H9 (cell line): ENCODE results near the gene WNT8B. TPM values are rescaled to one million over a fixed set of nuclear protein-coding genes. Genes with fewer than 3 reads are reported as not detected.

ENCODE experiments used
- DNase-seq: peaks from one replicate; pipeline ENCODE4 v3.0.0-alpha.2; 2017
- H2AFZ ChIP-seq: one replicate; pipeline ENCODE4 v1.6.1; 2013; ENCODE audit warnings: mild to moderate bottlenecking, low read length, control low read depth, moderate library complexity
- H2AK5ac ChIP-seq: 2 replicates; pipeline ENCODE4 v1.6.1; 2013; ENCODE audit warnings: low read length, control low read depth, mixed read lengths; ENCODE audit not compliant: insufficient read length
- H2BK120ac ChIP-seq: one replicate; pipeline ENCODE4 v1.6.1; 2013; ENCODE audit warnings: low read depth, mild to moderate bottlenecking, low read length, control low read depth, inconsistent platforms; ENCODE audit not compliant: poor library complexity, severe bottlenecking
- H2BK12ac ChIP-seq: 2 replicates; pipeline ENCODE4 v1.6.1; 2013; ENCODE audit warnings: low read length, control low read depth, mixed read lengths, low read depth; ENCODE audit not compliant: insufficient read length
- H2BK15ac ChIP-seq: 2 replicates; pipeline ENCODE4 v1.6.1; 2013; ENCODE audit warnings: low read depth, low read length, control low read depth
- H2BK20ac ChIP-seq: one replicate; pipeline ENCODE4 v1.6.1; 2013; ENCODE audit warnings: low read depth, mild to moderate bottlenecking, low read length, control low read depth, inconsistent platforms; ENCODE audit not compliant: poor library complexity, severe bottlenecking
- H2BK5ac ChIP-seq: 2 replicates; pipeline ENCODE4 v1.6.1; 2013; ENCODE audit warnings: low read length, control low read depth, mixed read lengths; ENCODE audit not compliant: insufficient read length
- H3K14ac ChIP-seq: 2 replicates; pipeline ENCODE4 v1.6.1; 2013; ENCODE audit warnings: low read length, control low read depth; ENCODE audit not compliant: insufficient read depth
- H3K18ac ChIP-seq: 2 replicates; pipeline ENCODE4 v1.6.1; 2013; ENCODE audit warnings: low read depth, mild to moderate bottlenecking, mixed read lengths, low read length, control low read depth; ENCODE audit not compliant: insufficient read length
- H3K23ac ChIP-seq: 2 replicates; pipeline ENCODE4 v1.6.1; 2013; ENCODE audit warnings: low read length, control low read depth, mixed read lengths, low read depth; ENCODE audit not compliant: insufficient read length
- H3K23me2 ChIP-seq: 2 replicates; pipeline ENCODE4 v1.6.1; 2013; ENCODE audit warnings: low read depth, mild to moderate bottlenecking, mixed read lengths, low read length, control low read depth; ENCODE audit not compliant: insufficient read length, poor library complexity, severe bottlenecking
- H3K27ac ChIP-seq: 2 replicates; pipeline ENCODE4 v1.5.1; 2013; ENCODE audit warnings: low read length, control low read depth, mixed read lengths, low read depth; ENCODE audit not compliant: insufficient read length
- H3K27me3 ChIP-seq: 2 replicates; pipeline ENCODE4 v1.6.1; 2013; ENCODE audit warnings: low read length, control low read depth, inconsistent platforms; ENCODE audit not compliant: insufficient read depth
- H3K4ac ChIP-seq: 2 replicates; pipeline ENCODE4 v1.6.1; 2013; ENCODE audit warnings: low read depth, mild to moderate bottlenecking, control low read depth, inconsistent platforms, low read length, moderate library complexity
- H3K4me1 ChIP-seq: 2 replicates; pipeline ENCODE4 v1.6.1; 2013; ENCODE audit warnings: low read length, control low read depth, inconsistent platforms; ENCODE audit not compliant: insufficient read depth
- H3K4me2 ChIP-seq: 2 replicates; pipeline ENCODE4 v1.6.1; 2013; ENCODE audit warnings: low read length, control low read depth, mixed read lengths; ENCODE audit not compliant: insufficient read length, insufficient read depth
- H3K56ac ChIP-seq: 2 replicates; pipeline ENCODE4 v1.6.1; 2013; ENCODE audit warnings: low read depth, mild to moderate bottlenecking, mixed read lengths, low read length, control low read depth; ENCODE audit not compliant: insufficient read length
- H3K79me1 ChIP-seq: 2 replicates; pipeline ENCODE4 v1.6.1; 2013; ENCODE audit warnings: low read depth, mild to moderate bottlenecking, moderate library complexity, low read length, control low read depth, inconsistent platforms; ENCODE audit not compliant: insufficient read depth, poor library complexity, severe bottlenecking
- H3K79me2 ChIP-seq: 2 replicates; pipeline ENCODE4 v1.6.1; 2013; ENCODE audit warnings: low read length, control low read depth, inconsistent platforms; ENCODE audit not compliant: insufficient read depth
- H3K9ac ChIP-seq: 2 replicates; pipeline ENCODE4 v1.6.1; 2013; ENCODE audit warnings: low read length, control low read depth, mixed read lengths; ENCODE audit not compliant: insufficient read length; ENCODE audit errors: extremely low read depth
- H3K9me3 ChIP-seq: one replicate; pipeline ENCODE4 v1.6.1; 2013; ENCODE audit warnings: low read depth, low read length, inconsistent platforms; ENCODE audit not compliant: control insufficient read depth
- H3T11ph ChIP-seq: one replicate; pipeline ENCODE4 v1.6.1; 2013; ENCODE audit warnings: mild to moderate bottlenecking, low read length, control low read depth, inconsistent platforms
- H4K20me1 ChIP-seq: one replicate; pipeline ENCODE4 v1.6.1; 2013; ENCODE audit not compliant: control insufficient read depth, insufficient read length, insufficient read depth
- H4K5ac ChIP-seq: 2 replicates; pipeline ENCODE4 v1.6.1; 2013; ENCODE audit warnings: low read depth, mild to moderate bottlenecking, mixed read lengths, low read length, control low read depth; ENCODE audit not compliant: insufficient read length
- H4K8ac ChIP-seq: replicated peaks from 2 replicates; pipeline ENCODE4 v1.6.1; 2013; ENCODE audit warnings: low read length, control low read depth, mixed read lengths, low read depth; ENCODE audit not compliant: insufficient read length
- H4K91ac ChIP-seq: 2 replicates; pipeline ENCODE4 v1.6.1; 2013; ENCODE audit warnings: low read depth, mild to moderate bottlenecking, moderate library complexity, mixed read lengths, low read length, control low read depth; ENCODE audit not compliant: insufficient read length
- H3K27ac Mint-ChIP-seq, 3 experiments: 2 replicates in 2 of 3; 3 replicates in 1 of 3; pipeline ENCODE4 v1.8.0; 2020 to 2021; ENCODE audit warnings: mixed read lengths in 3 of 3, mild to moderate bottlenecking in 1 of 3, moderate library complexity in 1 of 3
- H3K27me3 Mint-ChIP-seq: 2 replicates; pipeline ENCODE4 v1.8.0; 2021; ENCODE audit warnings: low read depth, mild to moderate bottlenecking, moderate library complexity, mixed read lengths
- H3K36me3 Mint-ChIP-seq, 3 experiments: 2 replicates in 2 of 3; 3 replicates in 1 of 3; pipeline ENCODE4 v1.8.0; 2020 to 2021; ENCODE audit warnings: low read depth in 3 of 3, mixed read lengths in 3 of 3; ENCODE audit not compliant: insufficient read depth in 1 of 3
- H3K4me1 Mint-ChIP-seq, 2 experiments: 2 replicates each; pipeline ENCODE4 v1.8.0; 2020; ENCODE audit warnings: mixed read lengths in 2 of 2
- H3K4me3 Mint-ChIP-seq, 2 experiments: 2 replicates in 1 of 2; 3 replicates in 1 of 2; pipeline ENCODE4 v1.8.0; 2020 to 2021; ENCODE audit warnings: mild to moderate bottlenecking in 2 of 2, mixed read lengths in 2 of 2, moderate library complexity in 1 of 2
- H3K9me3 Mint-ChIP-seq, 2 experiments: 2 replicates in 1 of 2; 3 replicates in 1 of 2; pipeline ENCODE4 v1.8.0; 2020; ENCODE audit warnings: mild to moderate bottlenecking in 2 of 2, mixed read lengths in 2 of 2, moderate library complexity in 1 of 2
- CTCF ChIP-seq: fragments of 200-600 bp; sonication (generic); conservative IDR thresholded peaks from 3 replicates; pipeline ENCODE4 v1.8.0; 2021; ENCODE audit warnings: antibody characterized with exemption, mild to moderate bottlenecking
- WGBS: extraction: QIAGEN DNeasy Blood & Tissue Kit; methylation state at CpG from one replicate; pipeline ENCODE4 v1.1.7; 2013; ENCODE audit warnings: missing lambda C conversion rate, low lambda C conversion rate, mixed read lengths; ENCODE audit not compliant: insufficient read length; ENCODE audit errors: extremely low coverage; 5-methylcytosine and 5-hydroxymethylcytosine counted together
- total RNA-seq: library from RNA; stranded (reverse); gene quantifications from 2 replicates; pipeline ENCODE4 v1.2.1, GENCODE V29; 2021

WNT8B gene
- total RNA-seq, 1 experiment from 2014 or later, result not detected

DNA sequence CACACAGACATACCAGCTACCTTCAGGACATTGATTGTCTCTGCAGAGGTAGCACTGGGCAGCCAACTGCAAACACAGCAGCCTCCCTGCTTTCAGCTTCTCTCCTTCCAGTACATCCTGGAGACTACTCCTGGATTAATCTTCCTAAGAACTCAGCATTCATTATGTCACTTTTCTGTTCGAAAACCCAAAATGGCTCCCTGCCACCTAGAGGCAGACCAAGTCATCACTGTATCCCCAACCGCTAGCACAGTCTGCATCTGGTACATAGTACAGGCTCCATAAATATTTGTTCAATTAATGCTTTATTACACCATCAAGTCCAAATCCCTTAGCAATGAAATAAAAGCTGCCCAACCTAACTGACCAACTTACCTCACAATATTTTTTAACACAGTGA lies 61.8 kb downstream of the WNT8B start:
- H3K4me1 ChIP-seq, result no peaks in the 10 kb centered on the region
- H4K91ac ChIP-seq, result no peak overlapping the region
- no peak; the same call in 2 of the 3 replicates for TF ChIP-seq CTCF
- no peak overlapping the region for H3K4ac ChIP-seq
- peaks cover 3% of the 10 kb centered on the region for H3K79me1 ChIP-seq
- H3K56ac ChIP-seq, result no peak overlapping the region
- no peak overlapping the region for H3K23ac ChIP-seq
- H3T11ph ChIP-seq, result no peak overlapping the region
- no peak for DNase-seq
- H3K23me2 ChIP-seq, result peaks cover 7% of the 10 kb centered on the region
- H2AFZ ChIP-seq, result no peak overlapping the region
- Mint-ChIP-seq H3K27ac (no peak overlapping the region), H3K9me3 (no peaks in the 10 kb centered on the region), H3K27me3 (peaks cover 17% of the 10 kb centered on the region), H3K4me3 (no peak overlapping the region), H3K4me1 (peaks cover 11 to 15% of the 10 kb centered on the region in 2 experiments), H3K36me3 (peaks cover 13 to 39% (median 32%) of the 10 kb centered on the region in 3 experiments; a peak in 6 of 7 replicates)
- H3K9ac ChIP-seq, result no peak overlapping the region
- no peak overlapping the region for H3K27ac ChIP-seq
- H3K9me3 ChIP-seq, result no peaks in the 10 kb centered on the region
- H2BK15ac ChIP-seq, result no peak overlapping the region
- H4K5ac ChIP-seq, result no peak overlapping the region
- H2AK5ac ChIP-seq, result no peak overlapping the region
- no CpG with 5 or more reads among the region's 2 CpGs for WGBS
- no peak overlapping the region for H3K18ac ChIP-seq
- no peak overlapping the region for H3K14ac ChIP-seq
- no peak overlapping the region for H4K8ac ChIP-seq
- no peak overlapping the region for H2BK120ac ChIP-seq
- no peak overlapping the region for H3K4me2 ChIP-seq
- no peak overlapping the region for H2BK20ac ChIP-seq
- H2BK5ac ChIP-seq, result no peak overlapping the region
- H3K79me2 ChIP-seq, result no peaks in the 10 kb centered on the region
- no peak overlapping the region for H2BK12ac ChIP-seq
- no peaks in the 10 kb centered on the region for H4K20me1 ChIP-seq
- H3K27me3 ChIP-seq, result peaks cover 4% of the 10 kb centered on the region; the same call in 1 of the 2 replicates
